ENCODE measurements around the gene MRPL40.
"Not testable (repeated sequence)": the region's sequence is repeated elsewhere in the genome, so short reads cannot be mapped to it uniquely, and the experiment has no call there.

MRPL40 gene

GRCh38 chr22:19407649-19408606 lies 24.4 kb upstream of the MRPL40 start:
- peak; percentile 57 for DNase-seq

DNA sequence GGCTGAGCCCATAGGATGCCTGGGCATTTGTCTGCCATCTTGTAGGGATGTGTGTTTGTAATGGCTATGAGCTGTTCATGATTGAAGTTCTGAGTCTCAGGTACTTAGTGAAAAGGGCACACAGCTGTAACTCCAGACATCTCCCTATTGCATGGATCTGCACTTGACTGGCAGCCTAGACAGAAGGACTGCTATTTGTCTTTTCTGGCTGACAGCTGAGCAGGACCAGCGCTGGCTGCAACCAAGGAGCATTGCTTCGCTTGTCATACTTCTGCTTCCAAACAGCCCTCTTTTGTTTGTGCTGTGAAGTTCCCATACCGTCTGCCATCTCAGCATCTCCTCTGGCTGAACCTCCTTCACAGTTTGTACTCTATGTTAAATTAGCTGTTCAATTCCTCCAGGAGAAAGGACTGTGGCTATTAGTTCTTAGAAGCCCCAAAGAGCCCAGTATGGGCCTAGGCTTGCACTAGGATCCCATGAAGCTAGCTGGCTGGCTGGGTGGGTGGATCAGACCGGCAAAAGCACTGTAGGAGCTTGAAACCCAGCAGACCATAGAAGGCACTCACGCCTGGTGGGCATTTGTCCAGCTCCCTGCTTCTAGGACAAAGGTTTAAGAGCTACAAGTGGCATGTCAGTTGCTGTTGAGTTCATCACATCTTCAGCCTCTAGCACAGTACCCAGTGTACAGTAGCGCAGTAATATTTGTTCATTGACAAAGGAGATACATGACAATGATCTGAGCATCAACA lies 21.2 kb upstream of the MRPL40 start:
- DNase-seq, result no peak

- no peak for DNase-seq
Observed at GRCh38 chr22:19411690-19412045, 20.7 kb upstream of the MRPL40 start.

- no peak for DNase-seq
Observed at GRCh38 chr22:19412478-19412877, 19.9 kb upstream of the MRPL40 start.

GRCh38 chr22:19412923-19413322 lies 19.4 kb upstream of the MRPL40 start:
- DNase-seq, result no peak

- DNase-seq, result no peak
Observed at GRCh38 chr22:19419086-19419463, 13.3 kb upstream of the MRPL40 start.

- DNase-seq, result no peak
Observed at GRCh38 chr22:19419464-19420178, 12.7 kb upstream of the MRPL40 start.

DNA sequence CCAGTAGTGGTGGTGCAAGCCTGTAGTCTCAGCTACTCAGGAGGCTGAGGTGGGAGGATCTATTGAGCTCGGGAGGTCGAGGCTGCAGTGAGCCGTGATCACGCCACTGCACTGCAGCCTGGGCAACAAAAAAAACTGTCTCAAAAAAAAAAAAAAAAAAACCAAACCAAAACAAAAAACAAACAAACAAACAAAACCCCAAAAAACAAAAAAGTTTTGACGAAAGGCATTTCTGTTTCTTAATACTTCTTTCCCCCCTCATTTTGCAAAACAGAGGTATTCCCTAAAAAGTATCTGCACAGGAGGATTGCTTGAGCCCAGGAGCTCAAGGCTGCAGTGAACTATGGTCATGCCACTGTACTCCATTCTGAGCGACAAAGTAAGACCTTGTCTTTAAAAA lies 12.0 kb upstream of the MRPL40 start:
- no peak for DNase-seq

DNA sequence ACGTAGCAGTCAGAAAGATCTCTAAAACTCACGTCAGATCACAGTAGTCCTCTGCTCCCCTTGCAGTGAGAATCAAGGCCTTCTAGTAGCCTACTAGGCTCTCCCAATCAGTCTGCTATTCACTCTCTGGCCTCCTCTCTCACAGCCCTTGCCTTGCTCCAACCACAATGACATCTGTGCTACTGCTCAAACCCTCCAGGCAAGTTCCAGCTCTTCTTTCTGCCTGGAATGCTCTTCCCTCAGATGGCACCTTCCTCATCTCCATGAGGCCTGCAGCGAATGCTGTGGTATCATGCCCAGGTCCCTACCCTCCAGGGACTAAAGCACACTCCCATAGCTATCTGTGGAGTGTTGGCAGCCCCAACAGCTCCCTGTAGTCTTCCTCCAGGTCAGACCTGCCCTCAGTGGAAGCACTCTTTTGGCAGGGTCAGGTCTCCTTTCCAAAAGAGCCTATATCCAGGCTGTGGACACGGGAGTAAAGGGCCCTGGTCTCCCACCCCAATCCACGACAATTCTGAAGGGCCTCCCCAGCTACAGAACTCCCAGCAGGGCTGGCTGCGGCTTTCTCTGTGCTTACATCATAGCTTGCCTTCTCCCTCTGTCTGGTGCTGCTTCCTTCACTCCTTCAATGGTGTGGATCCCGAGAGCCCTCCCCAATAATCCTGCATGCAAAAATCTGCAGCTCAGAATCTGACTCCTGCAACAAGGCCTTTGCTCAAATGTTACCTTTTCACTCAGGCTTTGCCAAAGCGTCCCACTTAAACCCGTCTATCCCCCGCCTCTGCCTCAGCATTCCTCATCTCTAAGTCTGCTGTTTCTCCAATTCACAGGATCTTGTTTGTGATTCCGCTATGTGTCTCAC lies 9.7 kb upstream of the MRPL40 start:
- no peak for DNase-seq

DNA sequence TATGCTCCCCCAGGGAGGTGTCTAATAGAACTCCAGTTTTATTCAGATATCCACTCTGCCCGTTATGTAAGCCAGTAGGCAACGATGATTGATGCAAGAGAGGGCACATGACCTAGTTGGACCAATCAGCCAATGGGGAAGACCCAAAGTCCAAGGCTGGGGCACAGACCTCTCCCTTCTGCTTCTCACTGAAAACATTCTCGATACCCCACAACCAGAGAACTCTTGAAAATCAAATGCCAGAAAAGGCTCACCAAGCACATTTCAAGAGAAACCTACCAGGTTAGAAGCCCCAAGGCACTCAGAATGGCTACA lies 8.2 kb upstream of the MRPL40 start:
- DNase-seq, result no peak

- DNase-seq, result peak; percentile 73
Observed at GRCh38 chr22:19429950-19430889, 2.1 kb upstream of the MRPL40 start.

GRCh38 chr22:19430890-19431541 lies 1.3 kb upstream of the MRPL40 start:
- peak; percentile 30 for DNase-seq

GRCh38 chr22:19431649-19432132 lies 654 bp upstream of the MRPL40 start, which contains the start of gene HIRA:
HIRA (minus strand) TSS chr22:19431733; CDS start chr22:19431476, 257 bp downstream.
- peak; percentile 78 for DNase-seq

DNA sequence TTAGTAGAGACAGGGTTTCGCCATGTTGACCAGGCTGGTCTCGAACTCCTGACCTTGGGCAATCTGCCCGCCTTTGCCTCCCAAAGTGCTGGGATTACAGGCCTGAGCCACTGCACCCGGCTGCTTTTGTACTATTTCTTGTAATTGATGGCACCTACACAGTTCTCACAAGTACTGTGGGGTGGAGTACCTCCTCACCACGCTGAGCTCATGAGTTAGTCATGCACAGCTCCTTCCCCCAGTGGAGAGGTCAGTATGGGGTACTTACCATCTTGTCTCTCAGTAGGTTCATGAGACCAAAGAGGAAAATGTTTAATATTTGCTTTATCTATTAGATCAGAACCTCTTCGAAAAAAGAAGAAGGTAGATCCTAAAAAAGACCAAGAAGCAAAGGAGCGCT lies 2.1 kb downstream of the MRPL40 start:
- no peak for DNase-seq

DNA sequence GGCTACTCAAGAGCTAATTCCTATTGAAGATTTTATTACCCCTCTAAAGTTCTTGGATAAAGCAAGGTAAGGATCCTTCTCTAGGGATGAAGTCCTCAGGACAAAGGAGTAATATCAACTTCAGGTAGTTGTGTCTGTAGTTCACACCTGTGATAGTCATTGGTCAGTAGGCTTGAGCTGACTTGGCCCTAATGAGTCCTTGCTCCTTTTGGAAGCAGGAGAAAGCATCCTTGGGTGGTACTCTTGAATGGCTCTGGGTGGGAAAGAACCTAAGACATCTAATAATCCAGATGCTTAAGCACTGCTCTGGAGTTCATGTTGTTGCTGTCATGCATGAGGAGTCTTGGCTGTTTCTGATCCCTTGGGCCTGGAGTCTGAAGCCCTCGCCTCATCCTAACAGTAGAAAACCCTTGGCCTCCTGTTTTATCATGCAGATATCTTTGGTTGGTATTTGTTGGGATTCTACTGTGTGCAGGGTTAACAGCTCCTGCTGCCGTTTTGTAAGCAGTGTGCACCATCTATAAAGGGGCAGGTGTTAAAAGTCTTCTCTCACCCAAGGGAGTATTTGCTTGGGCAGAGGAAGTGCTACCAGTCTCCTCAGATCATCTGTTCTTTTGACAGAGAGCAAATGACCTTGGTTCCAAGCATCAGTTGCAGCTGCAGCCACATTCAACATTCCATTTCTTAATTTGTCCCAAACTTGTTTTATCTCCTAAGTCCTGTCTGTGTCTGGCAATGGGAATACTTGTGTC lies 2.7 kb downstream of the MRPL40 start:
- DNase-seq, result no peak

DNA sequence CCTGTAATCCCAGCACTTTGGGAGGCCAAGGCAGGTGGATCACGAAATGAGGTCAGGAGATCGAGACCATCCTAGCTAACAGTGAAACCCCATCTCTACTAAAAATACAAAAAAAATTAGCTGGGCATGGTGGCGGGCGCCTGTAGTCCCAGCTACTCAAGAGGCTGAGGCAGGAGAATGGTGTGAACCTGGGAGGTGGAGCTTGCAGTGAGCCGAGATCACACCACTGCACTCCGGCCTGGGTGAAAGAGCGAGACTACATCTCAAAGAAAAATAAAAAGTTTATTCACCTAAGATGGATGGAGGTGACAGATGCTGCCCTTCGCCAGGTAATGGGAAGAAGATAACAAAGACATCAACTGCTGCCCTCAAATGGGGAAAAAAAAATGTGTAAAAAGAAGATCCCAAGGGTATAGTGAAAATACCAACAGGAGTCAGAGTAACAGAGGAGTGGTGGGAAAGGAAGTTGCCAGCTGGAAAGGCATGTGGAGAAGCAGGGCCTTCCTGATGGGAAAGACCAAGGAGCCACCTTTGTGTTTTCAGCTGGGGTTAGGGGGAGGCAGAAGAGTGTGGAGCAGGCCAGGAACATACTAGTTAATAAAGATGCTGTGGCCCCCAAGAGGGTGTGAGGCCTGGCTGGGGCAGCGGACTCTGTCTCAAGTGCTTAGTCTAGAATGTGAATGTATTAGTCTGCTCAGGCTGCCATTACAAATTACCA lies 4.3 kb downstream of the MRPL40 start:
- not testable (repeated sequence) for DNase-seq

DNA sequence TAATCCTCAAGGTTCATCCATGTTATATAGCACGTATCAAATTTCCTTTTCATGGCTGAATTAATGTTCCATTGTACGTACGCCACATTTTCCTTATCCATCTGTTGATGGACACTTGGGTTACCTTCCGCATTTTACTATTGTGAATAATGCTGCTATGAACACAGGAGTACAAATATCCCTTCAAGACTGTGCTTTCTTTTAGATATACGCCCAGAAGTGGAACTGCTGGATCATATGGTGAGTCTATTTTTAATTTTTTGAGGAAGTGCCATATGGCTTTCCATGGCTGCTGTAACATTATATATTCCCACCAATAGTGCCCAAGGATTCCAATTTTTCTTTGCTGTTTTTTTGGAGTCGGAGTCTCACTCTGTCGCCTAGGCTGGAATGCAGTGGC lies 6.0 kb downstream of the MRPL40 start:
- no peak for DNase-seq

GRCh38 chr22:19440411-19441195 lies 8.3 kb downstream of the MRPL40 start:
- no peak for DNase-seq

All from fibroblast of skin of right biceps (primary cell).